GM12873 (cell line): ENCODE data around the gene GALNT3.

Experiments
- CTCF ChIP-seq: IDR thresholded peaks from 2 replicates; pipeline ENCODE4 v1.5.1; 2012; ENCODE audit warnings: low read depth, mild to moderate bottlenecking, moderate library complexity, low read length, control low read depth; ENCODE audit not compliant: insufficient read depth; ENCODE audit errors: missing control alignments

The GALNT3 gene

GRCh38 chr2:165795011-165795410, 964 bp upstream of the GALNT3 start:
- no peak for TF ChIP-seq CTCF

- TF ChIP-seq CTCF = no peak
These were observed 485 bp upstream of the GALNT3 start for GRCh38 chr2:165794536-165794928.

- no peak for TF ChIP-seq CTCF
These were observed 777 bp downstream of the GALNT3 start for GRCh38 chr2:165793161-165793778.

- no peak for TF ChIP-seq CTCF
These were observed 2.0 kb downstream of the GALNT3 start for GRCh38 chr2:165792104-165792454.

- TF ChIP-seq CTCF = no peak
These were observed 2.5 kb downstream of the GALNT3 start for GRCh38 chr2:165791421-165792103.

- no peak for TF ChIP-seq CTCF
These were observed 3.6 kb downstream of the GALNT3 start for GRCh38 chr2:165790466-165790865.

- no peak for TF ChIP-seq CTCF
These were observed 6.7 kb downstream of the GALNT3 start for GRCh38 chr2:165787334-165787733.

GRCh38 chr2:165779706-165780105, 14.3 kb downstream of the GALNT3 start:
- no peak for TF ChIP-seq CTCF
